ENCODE data around the gene LCN10.
A peak's percentile ranks its signal among the peaks of the same experiment; 100 is the strongest.
"Not testable (repeated sequence)": the region's sequence is repeated elsewhere in the genome, so short reads cannot be mapped to it uniquely, and the experiment has no call there.

The LCN10 gene

DNA sequence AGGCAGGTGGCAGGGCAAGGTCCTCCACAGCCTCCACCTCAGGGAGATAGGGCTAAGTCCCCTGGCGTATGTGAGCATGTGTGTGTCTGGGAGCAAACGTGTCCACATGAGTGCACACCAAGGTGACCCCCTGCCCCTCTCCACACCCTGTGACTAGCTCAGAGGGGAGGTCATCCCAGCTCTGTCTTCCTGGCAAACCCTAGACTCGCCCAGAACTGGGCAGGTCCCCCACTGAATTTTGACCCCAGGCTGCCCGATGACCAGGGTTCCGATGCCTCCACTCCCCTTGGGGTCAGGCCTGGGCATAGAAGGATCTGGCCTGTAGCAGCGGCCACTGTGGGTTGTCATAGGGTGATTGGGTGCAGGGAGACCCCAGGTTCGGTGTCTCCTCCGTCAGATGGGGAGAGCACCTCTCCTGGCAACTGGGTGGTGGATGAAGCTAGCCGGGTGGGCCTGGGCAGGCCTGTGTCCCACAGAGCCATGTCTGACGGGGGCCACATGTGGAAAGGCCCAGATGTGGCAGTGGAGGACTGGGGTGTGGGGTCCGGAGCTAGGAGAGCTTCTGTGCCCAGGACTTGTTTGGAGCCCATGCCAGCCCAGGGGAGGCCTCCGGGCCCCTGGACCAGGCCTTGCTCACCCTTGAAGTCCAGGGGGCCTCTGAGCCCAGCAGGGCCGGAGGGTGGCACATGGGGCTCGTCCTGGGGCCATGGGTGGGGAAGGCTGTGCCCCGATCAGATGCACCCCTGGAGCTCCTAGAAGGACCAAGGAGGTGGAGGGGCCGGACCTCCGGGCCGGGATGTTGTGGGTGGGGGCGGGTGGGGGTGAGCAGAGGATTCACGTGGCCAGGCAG is 24.2 kb downstream of the LCN10 start:
- H3K4me3 Mint-ChIP-seq: no peak overlapping the region
- DNase-seq (no peak), ATAC-seq (no peak)
- peaks cover 6% of the 10 kb centered on the region for H3K36me3 Mint-ChIP-seq (ENCODE audit: low read depth)
- H3K27me3 Mint-ChIP-seq: peaks cover 13% of the 10 kb centered on the region
- no peak overlapping the region for H3K27ac Mint-ChIP-seq
- peaks cover 5% of the 10 kb centered on the region for H3K4me1 Mint-ChIP-seq
- H3K9me3 Mint-ChIP-seq: no peaks in the 10 kb centered on the region

DNA sequence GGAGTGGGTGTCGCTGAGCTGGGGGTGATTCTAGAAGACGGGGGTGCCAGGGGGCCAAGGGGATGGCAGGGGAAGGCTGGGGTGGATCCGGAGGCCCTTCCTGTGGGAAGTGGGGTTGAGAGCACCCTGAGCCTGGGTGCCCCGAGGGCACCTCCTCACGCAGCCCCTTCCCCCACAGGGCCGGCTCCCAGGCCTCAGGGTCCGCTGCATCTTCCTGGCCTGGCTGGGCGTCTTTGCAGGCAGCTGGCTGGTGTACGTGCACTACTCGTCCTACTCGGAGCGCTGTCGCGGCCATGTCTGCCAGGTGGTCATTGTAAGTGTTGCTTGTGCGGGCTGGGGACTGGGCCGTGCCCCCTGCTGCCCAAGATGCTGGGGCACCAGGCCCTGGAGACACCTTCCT is 25.3 kb downstream of the LCN10 start:
- Mint-ChIP-seq H3K4me3 (no peak overlapping the region), H3K27me3 (peaks cover 19% of the 10 kb centered on the region), H3K27ac (no peak overlapping the region), H3K9me3 (no peaks in the 10 kb centered on the region), H3K4me1 (peaks cover 4% of the 10 kb centered on the region), H3K36me3 (ENCODE audit: low read depth) (peaks cover 5% of the 10 kb centered on the region)
- DNase-seq: no peak
- ATAC-seq: no peak

DNA sequence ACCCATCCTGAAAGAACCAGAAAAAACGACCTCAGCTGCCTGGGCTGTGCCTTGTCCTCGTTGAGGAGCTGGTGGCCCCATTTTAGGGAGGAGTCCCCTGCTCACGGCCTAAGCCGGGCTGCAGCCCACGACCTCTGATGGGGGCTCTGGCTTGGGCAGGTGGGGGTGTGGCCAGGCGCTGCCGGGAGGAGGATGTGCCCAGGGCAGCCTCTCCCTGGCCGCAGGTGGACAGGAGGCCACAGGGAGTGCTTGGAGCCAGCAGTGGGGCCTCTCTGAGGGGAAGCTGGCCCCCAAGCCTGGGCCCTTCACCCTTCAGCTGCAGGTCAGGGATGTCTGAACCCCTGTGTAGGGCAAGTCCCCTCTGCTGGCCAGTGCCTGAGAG is 27.9 kb downstream of the LCN10 start:
- peaks cover 36% of the 10 kb centered on the region for H3K27me3 Mint-ChIP-seq
- H3K27ac Mint-ChIP-seq: no peak overlapping the region
- DNase-seq (no peak), ATAC-seq (no peak)
- no peak overlapping the region for H3K4me3 Mint-ChIP-seq
- H3K9me3 Mint-ChIP-seq: no peaks in the 10 kb centered on the region
- H3K36me3 Mint-ChIP-seq (ENCODE audit: low read depth): no peaks in the 10 kb centered on the region
- H3K4me1 Mint-ChIP-seq: peaks cover 6% of the 10 kb centered on the region

DNA sequence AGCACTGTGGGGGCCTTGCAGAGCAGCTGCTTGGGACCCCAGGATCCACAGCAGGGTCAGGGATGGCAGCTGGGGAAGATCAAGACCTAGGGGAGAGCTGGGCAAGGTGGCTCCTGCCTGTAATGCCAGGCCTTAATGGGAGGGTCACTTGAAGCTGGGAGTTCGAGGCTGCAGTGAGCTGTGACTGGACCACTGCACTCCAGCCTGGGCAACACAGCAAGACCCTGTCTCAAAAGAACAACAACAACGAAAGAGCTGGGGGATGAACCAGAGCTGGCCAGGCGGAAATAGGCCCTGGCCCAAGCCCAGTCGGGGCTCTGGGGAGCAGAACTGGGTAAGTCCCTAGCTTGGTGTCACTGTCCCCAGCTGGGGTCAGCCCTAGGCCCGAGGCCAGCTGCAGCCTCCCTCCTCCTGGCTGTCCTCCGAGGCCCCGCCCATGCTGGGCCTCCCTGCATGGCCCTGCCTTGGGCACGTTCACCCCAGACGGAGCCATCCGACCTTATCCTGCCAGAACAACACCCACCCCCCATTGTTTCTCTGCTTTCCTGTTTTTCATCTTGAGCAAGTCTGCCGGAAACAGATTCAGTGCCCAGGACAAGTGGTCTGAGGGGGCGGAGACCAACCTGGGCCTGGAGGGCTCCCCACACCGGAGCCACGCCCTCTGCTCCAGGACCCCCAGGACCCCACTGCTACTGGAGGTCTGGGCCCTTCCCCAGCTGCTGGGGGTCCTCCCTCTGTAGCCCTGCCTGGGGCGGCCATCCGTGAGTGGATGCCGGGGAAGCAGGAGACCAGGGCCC is 28.4 kb downstream of the LCN10 start:
- ATAC-seq (no peak), DNase-seq (no peak)
- Mint-ChIP-seq H3K27ac (no peak overlapping the region), H3K36me3 (ENCODE audit: low read depth) (no peaks in the 10 kb centered on the region), H3K4me1 (peaks cover 6% of the 10 kb centered on the region), H3K27me3 (peaks cover 36% of the 10 kb centered on the region), H3K9me3 (no peaks in the 10 kb centered on the region), H3K4me3 (no peak overlapping the region)

DNA sequence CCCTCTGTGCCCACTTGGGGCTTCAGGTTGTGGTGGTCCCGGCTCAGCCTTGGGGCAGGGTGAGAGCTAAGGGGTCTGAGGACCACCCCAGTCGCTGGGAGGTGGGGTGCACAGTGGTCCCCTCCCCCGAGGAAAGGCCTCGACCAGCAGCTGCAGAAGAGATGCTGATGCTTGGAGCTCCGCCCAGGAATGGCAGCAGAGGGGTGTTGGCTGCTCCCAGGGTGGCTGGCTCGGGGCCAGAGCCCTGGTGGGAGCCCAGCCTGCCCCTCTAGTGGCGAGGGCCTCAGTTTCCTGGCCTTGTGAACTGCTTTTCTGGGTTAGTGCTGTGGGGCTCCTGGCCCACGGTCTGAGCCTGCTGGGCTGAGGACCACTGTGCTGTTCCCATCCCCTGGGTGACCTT is 29.2 kb downstream of the LCN10 start:
- peaks cover 6% of the 10 kb centered on the region for H3K4me1 Mint-ChIP-seq
- ATAC-seq (no peak), DNase-seq (no peak)
- H3K4me3 Mint-ChIP-seq: peak overlapping the region; percentile 17
- peaks cover 36% of the 10 kb centered on the region for H3K27me3 Mint-ChIP-seq
- H3K27ac Mint-ChIP-seq: no peak overlapping the region
- H3K36me3 Mint-ChIP-seq (ENCODE audit: low read depth): no peaks in the 10 kb centered on the region
- H3K9me3 Mint-ChIP-seq: no peaks in the 10 kb centered on the region

DNA sequence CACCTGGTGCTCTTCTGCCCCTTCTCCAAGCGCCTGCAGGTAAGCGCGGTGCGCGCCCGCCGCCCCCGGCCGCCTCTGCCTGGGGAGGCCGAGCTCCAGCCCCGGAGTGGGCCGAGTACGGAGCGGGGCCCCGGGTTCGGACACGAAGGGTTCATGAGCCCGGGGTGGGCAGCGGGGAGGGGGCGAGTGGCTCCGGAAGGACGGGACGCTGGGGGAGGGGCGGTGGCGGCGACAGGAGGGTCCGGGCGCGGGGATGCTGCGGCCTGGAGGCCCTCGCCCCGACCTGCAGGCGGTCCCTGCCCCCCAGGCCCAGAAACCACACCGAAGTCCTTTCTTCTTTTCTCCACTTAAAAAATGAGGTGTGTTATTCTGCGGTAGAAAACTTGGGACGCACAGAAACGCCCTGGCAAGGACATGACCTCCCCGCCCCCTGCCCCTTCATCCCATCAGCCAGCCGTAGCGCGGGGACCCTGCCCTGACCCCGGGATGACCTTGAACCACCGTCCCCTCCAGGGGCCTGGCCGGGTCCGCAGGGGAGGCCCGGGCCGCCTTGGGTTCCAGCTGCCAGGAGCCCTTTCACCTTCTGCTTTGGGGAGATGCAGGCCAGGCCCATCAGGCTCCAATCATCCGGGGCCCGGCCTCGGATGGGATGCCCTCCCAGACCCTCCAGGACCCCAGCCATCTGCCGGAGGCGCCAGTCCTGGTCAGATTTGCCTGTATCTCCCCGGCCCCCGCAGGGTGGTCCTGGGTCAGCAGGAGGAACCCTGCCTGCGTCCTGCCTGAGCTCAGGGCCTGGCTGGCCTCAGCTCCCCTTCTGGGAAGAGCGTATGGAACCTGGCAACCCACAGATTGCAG is 29.8 kb downstream of the LCN10 start:
- DNase-seq: no peak
- H3K27ac Mint-ChIP-seq: no peak overlapping the region
- ATAC-seq: no peak
- H3K27me3 Mint-ChIP-seq: peaks cover 38% of the 10 kb centered on the region
- peaks cover 6% of the 10 kb centered on the region for H3K4me1 Mint-ChIP-seq
- peak overlapping the region; percentile 17 for H3K4me3 Mint-ChIP-seq
- no peaks in the 10 kb centered on the region for H3K36me3 Mint-ChIP-seq (ENCODE audit: low read depth)
- H3K9me3 Mint-ChIP-seq: no peaks in the 10 kb centered on the region

DNA sequence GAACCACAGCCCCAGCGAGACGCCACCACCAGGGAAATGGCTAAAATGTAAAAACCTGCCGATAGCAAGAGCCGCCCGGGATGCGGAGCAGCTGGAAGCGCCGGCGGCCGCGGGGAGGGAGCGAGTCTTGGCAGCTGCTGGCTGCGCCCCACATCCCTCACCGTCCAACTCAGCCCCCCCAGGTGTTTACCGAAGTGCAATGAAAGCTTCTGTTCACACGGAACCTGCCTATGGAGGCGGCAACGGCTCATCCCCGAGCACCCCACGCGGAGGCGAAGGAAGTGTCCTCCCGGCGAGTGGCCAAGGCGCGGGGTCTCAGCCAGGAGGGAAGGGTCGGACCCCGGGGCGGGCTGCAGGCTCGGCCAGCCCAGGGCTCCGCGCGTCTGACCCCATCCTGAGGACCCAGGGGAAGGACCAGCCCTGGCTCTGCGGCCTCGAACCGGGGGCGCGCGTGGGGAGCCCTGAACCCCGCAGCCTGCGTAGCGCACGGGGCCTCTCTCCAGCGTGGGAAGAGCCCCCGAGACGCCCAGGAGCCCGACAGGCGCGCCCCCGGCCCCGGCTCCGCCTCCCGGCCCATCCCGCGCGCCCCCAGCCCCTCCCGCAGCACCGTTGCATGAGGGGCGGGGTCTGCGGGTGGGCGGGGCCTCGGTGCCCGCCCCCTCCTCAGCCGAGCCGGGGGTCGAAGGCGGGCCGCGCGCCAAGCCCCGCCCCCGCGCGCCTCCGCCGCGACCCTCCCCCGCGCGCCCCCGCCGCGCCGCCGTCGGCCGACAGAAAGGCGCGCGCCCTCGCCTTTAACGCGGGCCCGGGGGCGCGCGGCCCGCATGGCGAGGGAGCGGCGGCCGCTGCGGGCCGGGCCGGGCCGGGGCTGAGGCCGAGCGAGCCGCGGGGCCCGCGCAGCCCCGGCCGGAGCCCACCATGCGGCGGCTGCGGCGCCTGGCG is 30.7 kb downstream of the LCN10 start, which contains the start of gene DIPK1B:
DIPK1B (plus strand) TSS at position 822 of the 939 bp plus-strand sequence; CDS start at position 916, 94 bp downstream.
- ATAC-seq: no peak
- Mint-ChIP-seq H3K36me3 (ENCODE audit: low read depth) (no peaks in the 10 kb centered on the region), H3K4me1 (peaks cover 6% of the 10 kb centered on the region), H3K27me3 (peaks cover 39% of the 10 kb centered on the region), H3K9me3 (no peaks in the 10 kb centered on the region), H3K27ac (no peak within 1 kb of the TSS), H3K4me3 (peak within 1 kb of the TSS; percentile 40)
- no peak for DNase-seq

DNA sequence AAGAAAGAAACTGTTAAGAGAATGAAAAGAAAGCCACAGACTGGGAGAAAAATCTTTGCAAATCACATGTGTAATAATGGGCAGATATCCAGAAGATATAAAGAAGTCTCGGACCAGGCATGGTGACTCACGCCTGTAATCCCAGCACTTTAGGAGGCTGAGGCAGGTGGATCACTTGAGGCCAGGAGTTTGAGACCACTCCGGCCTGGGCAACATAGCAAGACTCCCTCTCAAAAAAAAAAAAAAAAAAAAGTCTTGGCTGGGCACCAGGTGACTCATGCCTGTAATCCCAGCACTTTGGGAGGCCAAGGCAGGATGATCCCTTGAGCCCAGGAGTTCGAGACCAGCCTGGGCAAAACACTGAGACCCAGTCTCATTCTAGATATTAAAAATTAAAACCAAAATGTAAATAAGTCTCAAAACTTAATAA is 31.5 kb downstream of the LCN10 start:
- not testable (repeated sequence) for H3K36me3 Mint-ChIP-seq (ENCODE audit: low read depth); H3K27ac Mint-ChIP-seq; ATAC-seq; H3K9me3 Mint-ChIP-seq; H3K4me1 Mint-ChIP-seq; DNase-seq
- peaks cover 39% of the 10 kb centered on the region for H3K27me3 Mint-ChIP-seq
- H3K4me3 Mint-ChIP-seq: peak overlapping the region; percentile 40

DNA sequence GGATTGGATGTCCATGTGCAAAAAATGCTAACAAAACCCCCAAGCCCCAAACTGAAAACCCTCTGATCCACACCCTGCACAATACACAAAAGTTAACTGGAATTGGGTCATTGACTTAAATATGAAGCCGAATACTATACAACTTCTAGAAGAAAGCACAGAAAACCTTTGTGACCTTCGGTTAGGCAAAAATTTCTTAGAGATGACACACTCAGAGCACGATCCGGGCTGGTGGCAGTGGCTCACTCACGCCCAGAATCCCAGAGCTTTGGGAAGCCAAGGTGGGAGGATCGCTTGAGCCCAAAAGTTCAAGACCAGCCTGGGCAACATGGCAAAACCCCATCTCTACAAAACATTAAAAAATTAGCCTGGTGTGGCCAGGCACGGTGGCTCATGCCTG is 32.2 kb downstream of the LCN10 start:
- Mint-ChIP-seq H3K9me3 (no peaks in the 10 kb centered on the region), H3K36me3 (ENCODE audit: low read depth) (no peaks in the 10 kb centered on the region), H3K27ac (no peak overlapping the region), H3K4me1 (peaks cover 6% of the 10 kb centered on the region), H3K4me3 (no peak overlapping the region), H3K27me3 (peaks cover 35% of the 10 kb centered on the region)
- ATAC-seq (no peak), DNase-seq (no peak)

DNA sequence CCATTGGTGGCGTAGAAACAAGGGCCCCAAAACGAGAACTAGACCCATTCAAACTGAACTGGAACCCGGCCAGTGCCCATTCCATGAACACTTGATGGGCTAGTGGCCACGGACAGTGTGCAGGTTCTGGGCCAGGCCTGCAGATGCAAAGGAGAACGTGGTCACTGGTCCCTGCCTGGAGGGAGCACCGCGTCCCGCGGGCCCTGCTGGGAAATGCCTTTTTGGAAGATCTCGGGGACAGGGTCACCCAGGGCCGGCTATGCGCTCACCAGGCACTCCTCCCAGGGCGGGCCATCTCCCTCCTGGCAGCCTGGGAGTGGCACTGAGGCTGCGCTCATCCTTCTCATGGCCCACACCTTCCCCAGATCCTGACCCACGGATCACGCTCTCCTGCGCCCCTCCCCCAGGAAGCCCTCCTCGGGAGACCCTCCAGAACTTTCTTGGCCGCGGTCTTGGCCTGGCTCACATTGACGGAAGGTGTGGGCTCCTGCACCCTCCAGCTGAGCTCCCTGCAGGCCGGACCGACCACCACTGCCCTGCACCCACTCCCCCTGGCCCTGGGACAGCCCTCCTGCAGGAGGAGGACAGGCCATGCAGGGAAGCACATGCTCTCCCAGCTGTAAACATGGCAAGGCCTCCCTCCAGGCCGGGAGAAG is 33.2 kb downstream of the LCN10 start:
- Mint-ChIP-seq H3K9me3 (no peaks in the 10 kb centered on the region), H3K27me3 (peaks cover 39% of the 10 kb centered on the region), H3K36me3 (ENCODE audit: low read depth) (no peaks in the 10 kb centered on the region), H3K27ac (no peak overlapping the region), H3K4me3 (no peak overlapping the region), H3K4me1 (peaks cover 6% of the 10 kb centered on the region)
- ATAC-seq: no peak
- DNase-seq: no peak

DNA sequence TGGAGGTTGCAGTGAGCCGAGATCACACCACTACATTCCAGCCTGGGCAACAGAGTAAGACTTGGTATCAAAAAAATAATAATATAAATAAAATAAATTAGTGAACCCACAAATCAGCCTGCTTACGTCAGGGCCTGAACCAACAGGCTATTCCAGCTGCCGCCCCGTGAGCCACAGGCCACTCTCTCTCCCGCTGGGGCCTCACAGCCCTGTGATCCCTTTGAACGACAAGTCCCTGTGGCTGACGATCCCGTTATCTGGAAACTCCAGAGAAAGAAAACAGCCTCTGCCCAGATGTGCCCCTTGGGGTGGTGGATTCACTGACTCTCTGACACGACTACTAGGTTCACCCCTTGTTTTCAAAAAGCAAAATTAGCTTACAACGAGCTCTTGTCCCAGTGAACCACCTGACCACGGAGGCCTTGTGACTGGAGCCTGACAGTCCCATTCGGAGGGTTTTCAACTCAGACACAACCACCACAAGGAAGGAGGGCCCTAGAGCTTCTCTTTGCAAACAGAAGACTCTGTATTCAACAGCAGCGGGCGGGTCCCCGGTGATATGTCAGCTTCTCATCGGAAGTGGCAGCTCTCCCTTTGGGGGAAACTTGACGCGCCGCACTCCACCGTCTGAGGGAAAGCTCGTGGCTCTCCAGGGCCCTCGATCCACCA is 34.8 kb downstream of the LCN10 start:
- no peak overlapping the region for H3K27ac Mint-ChIP-seq
- H3K9me3 Mint-ChIP-seq: no peaks in the 10 kb centered on the region
- no peaks in the 10 kb centered on the region for H3K36me3 Mint-ChIP-seq (ENCODE audit: low read depth)
- H3K27me3 Mint-ChIP-seq: peaks cover 28% of the 10 kb centered on the region
- ATAC-seq: no peak
- H3K4me1 Mint-ChIP-seq: peaks cover 9% of the 10 kb centered on the region
- no peak overlapping the region for H3K4me3 Mint-ChIP-seq
- no peak for DNase-seq

DNA sequence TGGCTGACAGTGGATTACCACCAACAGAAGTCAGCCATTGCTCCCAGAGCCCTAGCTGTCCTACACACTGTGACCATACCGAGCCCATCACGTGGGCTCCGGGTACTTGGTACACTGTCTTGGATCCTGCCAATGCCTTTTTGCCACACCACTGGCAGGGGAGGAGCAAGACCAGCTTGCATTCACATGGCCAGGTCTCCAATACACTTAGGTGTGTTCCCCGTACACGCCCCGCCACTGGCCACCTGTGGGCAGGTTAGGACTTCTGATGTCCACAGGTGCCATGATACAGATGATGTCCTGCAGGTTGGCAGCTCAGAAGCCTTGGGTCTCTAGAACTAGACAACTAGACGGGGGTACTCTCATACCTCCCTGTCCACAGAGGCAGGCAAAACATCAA is 35.7 kb downstream of the LCN10 start:
- H3K27me3 Mint-ChIP-seq: peaks cover 29% of the 10 kb centered on the region
- no peak for ATAC-seq
- H3K9me3 Mint-ChIP-seq: no peaks in the 10 kb centered on the region
- H3K4me3 Mint-ChIP-seq: no peak overlapping the region
- no peak overlapping the region for H3K27ac Mint-ChIP-seq
- no peaks in the 10 kb centered on the region for H3K36me3 Mint-ChIP-seq (ENCODE audit: low read depth)
- H3K4me1 Mint-ChIP-seq: peaks cover 13% of the 10 kb centered on the region
- no peak for DNase-seq

DNA sequence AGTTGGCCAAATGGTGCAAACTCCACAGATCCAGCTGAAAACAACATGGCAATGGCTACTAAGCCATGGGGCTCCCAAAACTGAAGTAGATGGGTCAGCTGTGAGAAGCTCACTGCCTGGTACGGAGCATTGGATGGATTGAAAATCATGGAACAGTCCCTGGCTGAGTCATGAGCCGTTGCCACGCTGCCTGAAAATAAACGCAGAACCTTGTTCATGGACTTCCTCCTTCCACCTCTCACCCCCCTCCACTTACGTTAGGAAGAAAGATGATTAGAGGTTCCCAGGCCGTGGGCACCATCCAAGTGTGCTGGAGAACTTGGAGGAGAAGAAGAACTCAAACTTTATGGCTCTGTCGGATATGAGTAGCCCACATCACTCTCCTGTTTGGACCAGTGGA is 37.2 kb downstream of the LCN10 start:
- no peaks in the 10 kb centered on the region for H3K36me3 Mint-ChIP-seq (ENCODE audit: low read depth)
- H3K27me3 Mint-ChIP-seq: peaks cover 16% of the 10 kb centered on the region
- H3K4me3 Mint-ChIP-seq: no peak overlapping the region
- H3K4me1 Mint-ChIP-seq: peaks cover 24% of the 10 kb centered on the region
- DNase-seq (no peak), ATAC-seq (no peak)
- no peak overlapping the region for H3K27ac Mint-ChIP-seq
- H3K9me3 Mint-ChIP-seq: no peaks in the 10 kb centered on the region
